SKM-1 treated with dmso at 0.1 percent for 144 hours (cell line): ENCODE measurements around the gene ENPP3.

Experiments
- DNase-seq: peaks from one replicate; lab custom pipeline; 2025; ENCODE audit not compliant: unreplicated experiment; lab: John Stamatoyannopoulos, UW

ENPP3 gene

GRCh38 chr6:131764350-131764749 is 127.2 kb downstream of the ENPP3 start:
- no peak for DNase-seq

GRCh38 chr6:131765081-131765803 is 128.1 kb downstream of the ENPP3 start:
- DNase-seq = no peak

GRCh38 chr6:131765804-131766135 is 128.7 kb downstream of the ENPP3 start:
- DNase-seq = no peak

- DNase-seq = no peak
Measured at GRCh38 chr6:131766631-131767030, 129.5 kb downstream of the ENPP3 start.

- no peak for DNase-seq
Measured at GRCh38 chr6:131768964-131769363, 131.9 kb downstream of the ENPP3 start.

GRCh38 chr6:131769385-131770141 is 132.5 kb downstream of the ENPP3 start:
- no peak for DNase-seq

GRCh38 chr6:131770776-131771175 is 133.7 kb downstream of the ENPP3 start:
- no peak for DNase-seq

- no peak for DNase-seq
Measured at GRCh38 chr6:131773284-131773950, 136.3 kb downstream of the ENPP3 start.

GRCh38 chr6:131775886-131776285 is 138.8 kb downstream of the ENPP3 start:
- no peak for DNase-seq

- no peak for DNase-seq
Measured at GRCh38 chr6:131776985-131777384, 139.9 kb downstream of the ENPP3 start.

- no peak for DNase-seq
Measured at GRCh38 chr6:131778169-131778568, 141.1 kb downstream of the ENPP3 start.

GRCh38 chr6:131779304-131779703 is 142.2 kb downstream of the ENPP3 start:
- no peak for DNase-seq

- DNase-seq = no peak
Measured at GRCh38 chr6:131780600-131780999, 143.5 kb downstream of the ENPP3 start.

- DNase-seq = no peak
Measured at GRCh38 chr6:131781687-131782086, 144.6 kb downstream of the ENPP3 start.

- no peak for DNase-seq
Measured at GRCh38 chr6:131782764-131783163, 145.7 kb downstream of the ENPP3 start.

GRCh38 chr6:131784561-131784960 is 147.5 kb downstream of the ENPP3 start:
- no peak for DNase-seq

- no peak for DNase-seq
Measured at GRCh38 chr6:131787079-131787478, 150.0 kb downstream of the ENPP3 start.

- no peak for DNase-seq
Measured at GRCh38 chr6:131787766-131788712, 150.9 kb downstream of the ENPP3 start.

GRCh38 chr6:131789219-131789618 is 152.1 kb downstream of the ENPP3 start:
- DNase-seq = no peak

GRCh38 chr6:131791476-131791875 is 154.4 kb downstream of the ENPP3 start:
- no peak for DNase-seq

GRCh38 chr6:131792091-131792496 is 155.0 kb downstream of the ENPP3 start:
- DNase-seq = no peak
